GM23338 (cell line): ENCODE results near the gene AURKAIP1. TPM values are rescaled to one million over a fixed set of nuclear protein-coding genes. Genes with fewer than 3 reads are reported as not detected.

Experiments used
- ATAC-seq: fragments of 200-7000 bp; cut with Tn5 transposase; 3 replicates; pipeline ENCODE4 v1.9.1; 2020
- DNase-seq: peaks from one replicate; pipeline ENCODE4 v3.0.0-alpha.2; 2015; ENCODE audit warnings: low spot score
- H2AFZ ChIP-seq: fragments of 200-600 bp; sonication (generic); 2 replicates; pipeline ENCODE4 v1.8.0; 2016; ENCODE audit warnings: antibody characterized with exemption, mild to moderate bottlenecking, moderate library complexity
- H3F3A ChIP-seq: fragments of 200-600 bp; sonication (generic); replicated peaks from 2 replicates; pipeline ENCODE4 v1.8.0; 2017; ENCODE audit warnings: antibody characterized with exemption, mixed run types, low read depth
- H3K27ac ChIP-seq: fragments of 200-600 bp; sonication (generic); 2 replicates; pipeline ENCODE4 v1.6.1; 2016; ENCODE audit warnings: low read depth
- H3K27me3 ChIP-seq: fragments of 200-600 bp; sonication (generic); 2 replicates; pipeline ENCODE4 v1.8.0; 2016; ENCODE audit warnings: mild to moderate bottlenecking, mixed run types, moderate library complexity; ENCODE audit not compliant: insufficient read depth
- H3K36me3 ChIP-seq: fragments of 200-600 bp; sonication (generic); 2 replicates; pipeline ENCODE4 v1.8.0; 2016; ENCODE audit warnings: mild to moderate bottlenecking; ENCODE audit not compliant: insufficient read depth
- H3K4me1 ChIP-seq: fragments of 200-600 bp; sonication (generic); 2 replicates; pipeline ENCODE4 v1.8.0; 2016; ENCODE audit warnings: mild to moderate bottlenecking, moderate library complexity; ENCODE audit not compliant: insufficient read depth
- H3K4me2 ChIP-seq: fragments of 200-600 bp; sonication (generic); 2 replicates; pipeline ENCODE4 v1.7.1; 2017; ENCODE audit warnings: mixed run types
- H3K4me3 ChIP-seq: fragments of 200-600 bp; sonication (generic); 2 replicates; pipeline ENCODE4 v1.6.1; 2016; ENCODE audit warnings: mixed run types
- H3K79me2 ChIP-seq: fragments of 200-600 bp; sonication (generic); replicated peaks from 2 replicates; pipeline ENCODE4 v1.8.0; 2017; ENCODE audit warnings: mild to moderate bottlenecking; ENCODE audit not compliant: insufficient read depth
- H3K9me2 ChIP-seq: fragments of 200-600 bp; sonication (generic); 2 replicates; pipeline ENCODE4 v1.8.0; 2017; ENCODE audit not compliant: insufficient read depth
- H4K20me1 ChIP-seq: fragments of 200-600 bp; sonication (generic); replicated peaks from 2 replicates; pipeline ENCODE4 v1.8.0; 2017; ENCODE audit warnings: mild to moderate bottlenecking; ENCODE audit not compliant: insufficient read depth
- H3K27ac Mint-ChIP-seq: 2 replicates; pipeline ENCODE4 v1.8.0; 2020; ENCODE audit warnings: inconsistent platforms, mild to moderate bottlenecking, moderate library complexity, mixed read lengths
- H3K27me3 Mint-ChIP-seq: 3 replicates; pipeline ENCODE4 v1.8.0; 2022; ENCODE audit warnings: low read depth, mild to moderate bottlenecking, moderate library complexity, mixed read lengths, inconsistent platforms; ENCODE audit not compliant: insufficient read depth, poor library complexity
- H3K36me3 Mint-ChIP-seq: 3 replicates; pipeline ENCODE4 v1.8.0; 2021; ENCODE audit warnings: low read depth, mild to moderate bottlenecking, inconsistent platforms, moderate library complexity, mixed read lengths
- H3K4me1 Mint-ChIP-seq: 3 replicates; pipeline ENCODE4 v1.8.0; 2020; ENCODE audit warnings: mild to moderate bottlenecking, inconsistent platforms, mixed read lengths
- H3K4me3 Mint-ChIP-seq: 3 replicates; pipeline ENCODE4 v1.8.0; 2021; ENCODE audit warnings: moderate library complexity, mild to moderate bottlenecking, inconsistent platforms, mixed read lengths
- H3K9me3 Mint-ChIP-seq: 3 replicates; pipeline ENCODE4 v1.8.0; 2020; ENCODE audit warnings: moderate library complexity, mild to moderate bottlenecking, inconsistent platforms, mixed read lengths
- CREB1 ChIP-seq: fragments of 250-450 bp; sonication (Bioruptor Pico); IDR thresholded peaks from 2 replicates; pipeline ENCODE4 v1.5.0; 2020; ENCODE audit warnings: low read depth, mild to moderate bottlenecking, moderate library complexity
- CTCF ChIP-seq, 2 experiments: fragments of 200-600 bp in 1 of 2; sonication (generic) in 1 of 2; conservative IDR thresholded peaks; 2 replicates each; pipeline versions ENCODE4 v1.5.1 to v1.6.1; 2016 to 2017; ENCODE audit warnings: antibody characterized with exemption in 2 of 2, low read depth in 2 of 2, mild to moderate bottlenecking in 2 of 2, moderate library complexity in 1 of 2
- ETS1 ChIP-seq: IDR thresholded peaks from 2 replicates; pipeline ENCODE4 v1.6.1; 2016; ENCODE audit warnings: antibody characterized with exemption
- NANOG ChIP-seq: IDR thresholded peaks from 2 replicates; pipeline ENCODE4 v1.6.1; 2016; ENCODE audit warnings: antibody characterized with exemption, borderline replicate concordance
- POLR2AphosphoS5 ChIP-seq: IDR thresholded peaks from 2 replicates; pipeline ENCODE4 v1.6.1; 2016; ENCODE audit warnings: antibody characterized with exemption, low read depth
- REST ChIP-seq: IDR thresholded peaks from one replicate; pipeline ENCODE4 v1.6.1; 2018; ENCODE audit warnings: antibody characterized with exemption; ENCODE audit not compliant: unreplicated experiment
- STAT1 ChIP-seq: IDR thresholded peaks from one replicate; pipeline ENCODE4 v1.6.1; 2016; ENCODE audit warnings: antibody characterized with exemption; ENCODE audit not compliant: unreplicated experiment
- ZNF114 ChIP-seq: fragments of 250-450 bp; sonication (Bioruptor Pico); IDR thresholded peaks from 2 replicates; pipeline ENCODE4 v1.5.0; 2020; ENCODE audit warnings: mild to moderate bottlenecking, moderate library complexity
- ZNF331 ChIP-seq: fragments of 250-450 bp; sonication (Bioruptor Pico); IDR thresholded peaks from 2 replicates; pipeline ENCODE4 v1.5.0; 2020; ENCODE audit warnings: low read depth, mild to moderate bottlenecking, moderate library complexity
- ZNF462 ChIP-seq: fragments of 250-450 bp; sonication (Bioruptor Pico); IDR thresholded peaks from 2 replicates; pipeline ENCODE4 v1.5.0; 2020; ENCODE audit warnings: mild to moderate bottlenecking, moderate library complexity
- long read RNA-seq: library from polyadenylated mRNA; unstranded; transcript quantifications from one replicate; pipeline ENCODE4 v2.0.0, GENCODE V29; 2020; ENCODE audit not compliant: unreplicated experiment
- polyA plus RNA-seq: library from polyadenylated mRNA; unstranded; fragments of >200 nt; fragmentation: Nextera tagmentation; extraction: Ambion mirVana; gene quantifications from 2 replicates; pipeline ENCODE4 v1.2.1, GENCODE V29; 2016
- total RNA-seq: library from RNA; depleted of rRNA; stranded (reverse); fragments of >200 nt; shearing (Covaris generic); gene quantifications from 2 replicates; pipeline ENCODE4 v1.2.3, GENCODE V29; 2014; rRNA removed

The AURKAIP1 gene
- total RNA-seq (156 and 167 TPM in 2 replicates), polyA plus RNA-seq (355 and 369 TPM in 2 replicates)
- long read RNA-seq, transcript AURKAIP1-201 (4 exons, 798 nt): minor isoform, 8 of 205 reads
- long read RNA-seq, transcript AURKAIP1-203 (3 exons, 1,072 nt): minor isoform, 14 of 205 reads
- long read RNA-seq, transcript AURKAIP1-202 (4 exons, 1,047 nt): major isoform, 137 of 205 reads
- long read RNA-seq, transcript AURKAIP1-204 (4 exons, 875 nt): minor isoform, 37 of 205 reads
- long read RNA-seq, partial matches to known transcripts: 5 of 205 reads
- long read RNA-seq, other reads (novel, unspliced or antisense): 4 of 205 reads

GRCh38 chr1:1374929-1375662 is at the start of gene AURKAIP1:
AURKAIP1 (minus strand) TSS chr1:1375207; CDS start chr1:1374756, 451 bp downstream.
- peak within 1 kb of the TSS; percentile 98 for H3K27ac Mint-ChIP-seq
- Histone ChIP-seq H3F3A (peaks cover 19% of the 10 kb centered on the region), H3K4me1 (peaks cover 9% of the 10 kb centered on the region), H3K27me3 (no peaks in the 10 kb centered on the region), H3K4me2 (peak within 1 kb of the TSS; percentile 88), H3K4me3 (peak within 1 kb of the TSS; percentile 96), H3K79me2 (peaks cover 21% of the 10 kb centered on the region), H4K20me1 (peaks cover 12% of the 10 kb centered on the region), H3K9me2 (no peaks in the 10 kb centered on the region), H3K36me3 (no peaks in the 10 kb centered on the region), H2AFZ (no peak within 1 kb of the TSS), H3K27ac (peak within 1 kb of the TSS; percentile 94)
- H3K4me3 Mint-ChIP-seq: peak within 1 kb of the TSS; percentile 90
- H3K9me3 Mint-ChIP-seq: no peaks in the 10 kb centered on the region; the same call in 2 of the 3 replicates
- ATAC-seq (peak; percentile 87), DNase-seq (peak; percentile 100)
- H3K4me1 Mint-ChIP-seq: peaks cover 7% of the 10 kb centered on the region
- TF ChIP-seq ZNF114 (CRISPR knock-in tag) (peak; percentile 82; the same call in 1 of the 2 replicates), REST (no peak), ETS1 (peak; percentile 96), CTCF (conservative IDR thresholded peaks at IDR 0.05; ENCODE audit: low read depth in 2 of 2) (peak in 1 of 2 experiments; percentile 26; a peak in 2 of 4 replicates), NANOG (no peak), POLR2AphosphoS5 (peak; percentile 81), ZNF331 (peak; percentile 42), ZNF462 (CRISPR knock-in tag) (no peak), STAT1 (peak; percentile 52), CREB1 (CRISPR knock-in tag) (peak; percentile 93)
- peaks cover 5% of the 10 kb centered on the region for H3K27me3 Mint-ChIP-seq
- peaks cover 9% of the 10 kb centered on the region; the same call in 2 of the 3 replicates for H3K36me3 Mint-ChIP-seq
